Activated CD8-positive, alpha-beta memory T cell treated with anti-CD3 and anti-CD28 coated beads, Interleukin-2, amount 50 U/mL, for 48 hours (primary cell): ENCODE data around the gene CNTN3.

ENCODE experiments used
- DNase-seq: peaks from one replicate; pipeline ENCODE4 v3.0.0-alpha.2; 2020

Gene CNTN3

GRCh38 chr3:74614107-74614967 lies at the start of gene CNTN3:
Gene CNTN3 (minus strand): TSS chr3:74614659. CDS start chr3:74521112, 93,547 bp downstream.
- DNase-seq, result no peak

DNA sequence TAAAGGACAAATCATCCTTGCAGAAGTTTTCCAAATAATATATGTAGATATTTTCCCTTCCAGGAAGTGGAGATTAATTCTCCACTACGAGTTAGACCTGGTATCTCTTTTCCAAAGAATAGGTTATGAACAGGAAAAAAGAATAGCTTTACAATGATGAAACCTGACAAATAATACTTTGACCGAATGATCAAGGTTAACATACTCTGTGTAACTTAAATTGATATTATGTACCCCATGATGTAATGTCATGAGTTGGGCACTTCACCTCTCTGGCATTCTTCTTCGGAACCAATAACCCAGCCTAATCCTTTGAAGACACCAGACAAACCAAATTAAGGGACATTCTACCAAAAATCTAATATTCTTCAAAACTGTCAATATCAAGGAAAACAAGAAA lies 48.7 kb upstream of the CNTN3 start:
- no peak for DNase-seq

GRCh38 chr3:74661672-74662071 lies 47.2 kb upstream of the CNTN3 start:
- DNase-seq, result no peak

- no peak for DNase-seq
These were observed 37.4 kb upstream of the CNTN3 start for GRCh38 chr3:74651885-74652284.

DNA sequence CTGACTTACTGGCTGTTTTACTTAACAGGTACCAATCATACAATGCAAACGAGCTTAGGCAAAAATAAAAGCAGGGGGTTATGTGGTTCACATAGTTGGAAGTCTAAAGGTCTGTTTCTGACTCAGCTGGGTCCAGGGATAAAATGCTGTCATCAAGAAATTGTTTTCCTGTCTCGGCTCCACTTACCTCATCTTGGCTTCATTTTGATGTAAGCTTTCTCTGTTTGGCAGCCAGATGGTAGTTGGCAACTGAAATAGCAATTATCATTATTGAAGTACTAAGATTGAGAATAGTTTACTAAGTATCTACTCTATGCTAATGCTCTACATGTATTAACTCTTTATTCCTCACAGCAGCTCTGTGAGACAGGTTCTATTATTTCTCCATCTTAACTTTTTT lies 36.8 kb upstream of the CNTN3 start:
- no peak for DNase-seq

GRCh38 chr3:74648107-74648506 lies 33.6 kb upstream of the CNTN3 start:
- DNase-seq, result no peak

GRCh38 chr3:74646094-74646493 lies 31.6 kb upstream of the CNTN3 start:
- no peak for DNase-seq

DNA sequence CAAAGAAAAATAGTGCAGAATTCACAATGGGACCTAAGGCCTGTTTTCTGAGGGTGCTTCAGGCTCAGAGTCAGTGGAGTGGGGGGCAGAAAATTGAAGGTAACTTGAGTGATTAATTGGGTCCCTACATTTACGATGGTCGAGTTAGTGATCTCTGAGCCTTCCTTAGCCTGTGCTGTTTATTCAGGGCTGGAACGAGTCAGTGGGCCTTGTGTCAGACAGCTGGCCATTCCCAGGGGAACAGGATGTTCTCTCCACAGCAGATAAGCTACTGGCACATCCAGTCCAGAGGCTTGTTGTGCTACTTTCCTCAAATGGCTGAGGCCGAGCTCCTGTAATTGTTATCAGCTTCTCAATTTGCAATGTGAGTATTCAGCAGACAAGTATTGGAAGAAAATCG lies 29.2 kb upstream of the CNTN3 start:
- no peak for DNase-seq

- DNase-seq, result no peak
These were observed 28.4 kb upstream of the CNTN3 start for GRCh38 chr3:74642876-74643275.

- DNase-seq, result no peak
These were observed 25.8 kb upstream of the CNTN3 start for GRCh38 chr3:74640211-74640610.

GRCh38 chr3:74639681-74640080 lies 25.2 kb upstream of the CNTN3 start:
- no peak for DNase-seq

DNA sequence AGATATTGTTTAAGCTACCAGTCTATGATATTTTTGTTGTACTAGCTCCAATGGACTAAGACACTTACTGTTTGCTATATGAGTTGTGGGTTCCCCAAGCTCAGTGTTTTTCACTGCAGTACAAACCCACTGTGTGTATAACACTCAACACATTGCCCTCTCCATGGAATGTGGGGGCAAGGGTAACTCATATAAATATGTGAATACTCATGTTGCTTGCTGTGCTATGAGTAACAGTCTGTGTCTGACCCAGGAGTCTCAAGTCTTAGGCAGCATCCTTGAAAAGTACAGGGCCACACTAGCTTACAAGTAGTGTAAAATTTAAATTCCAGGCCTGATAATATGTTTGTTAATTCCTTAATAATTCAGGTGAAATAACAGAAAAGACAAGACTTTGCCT lies 22.5 kb upstream of the CNTN3 start:
- DNase-seq, result no peak

GRCh38 chr3:74633021-74633420 lies 18.6 kb upstream of the CNTN3 start:
- DNase-seq, result no peak

- DNase-seq, result no peak
These were observed 17.1 kb upstream of the CNTN3 start for GRCh38 chr3:74631351-74632140.

GRCh38 chr3:74630602-74631001 lies 16.1 kb upstream of the CNTN3 start:
- DNase-seq, result no peak

GRCh38 chr3:74626011-74626410 lies 11.6 kb upstream of the CNTN3 start:
- DNase-seq, result no peak

- no peak for DNase-seq
These were observed 9.8 kb upstream of the CNTN3 start for GRCh38 chr3:74624301-74624700.

GRCh38 chr3:74623261-74623836 lies 8.9 kb upstream of the CNTN3 start:
- no peak for DNase-seq

DNA sequence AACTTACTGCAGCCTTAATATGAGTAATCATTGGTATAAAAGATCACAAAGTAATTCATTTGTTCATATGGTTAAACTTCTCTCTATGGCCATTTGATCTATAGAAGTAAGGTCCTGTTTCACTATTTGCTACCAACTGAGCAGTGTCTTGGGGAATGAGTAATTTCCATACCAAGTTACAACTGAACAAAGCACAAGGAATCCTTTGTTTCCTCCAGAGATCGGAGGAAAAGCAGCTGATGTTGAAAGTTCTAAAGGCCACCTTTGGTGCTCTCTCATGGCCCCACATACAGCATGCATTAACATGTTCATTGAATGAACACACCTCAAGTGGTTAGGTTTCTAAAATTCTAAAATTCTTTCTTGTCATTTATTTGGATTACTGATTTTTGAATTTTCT lies 7.1 kb upstream of the CNTN3 start:
- no peak for DNase-seq

DNA sequence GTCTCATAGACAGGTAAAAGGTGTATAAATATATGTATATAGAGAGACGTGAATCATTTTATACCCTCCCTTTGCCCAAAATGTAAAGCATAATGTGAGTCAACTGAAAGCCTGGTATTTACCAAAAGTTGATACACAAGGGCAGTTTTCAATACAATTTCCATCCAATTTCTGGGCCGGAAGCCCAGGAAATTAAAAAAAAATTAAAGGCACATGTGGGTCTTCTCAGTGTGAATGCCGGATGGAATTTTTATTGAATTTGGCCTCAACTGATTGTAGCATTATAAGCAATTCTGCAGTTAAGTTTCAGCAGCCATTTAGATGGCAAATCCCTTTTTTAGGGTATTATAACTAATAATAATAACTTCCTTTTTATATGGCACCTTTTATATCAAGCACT lies 3.3 kb upstream of the CNTN3 start:
- DNase-seq, result no peak

DNA sequence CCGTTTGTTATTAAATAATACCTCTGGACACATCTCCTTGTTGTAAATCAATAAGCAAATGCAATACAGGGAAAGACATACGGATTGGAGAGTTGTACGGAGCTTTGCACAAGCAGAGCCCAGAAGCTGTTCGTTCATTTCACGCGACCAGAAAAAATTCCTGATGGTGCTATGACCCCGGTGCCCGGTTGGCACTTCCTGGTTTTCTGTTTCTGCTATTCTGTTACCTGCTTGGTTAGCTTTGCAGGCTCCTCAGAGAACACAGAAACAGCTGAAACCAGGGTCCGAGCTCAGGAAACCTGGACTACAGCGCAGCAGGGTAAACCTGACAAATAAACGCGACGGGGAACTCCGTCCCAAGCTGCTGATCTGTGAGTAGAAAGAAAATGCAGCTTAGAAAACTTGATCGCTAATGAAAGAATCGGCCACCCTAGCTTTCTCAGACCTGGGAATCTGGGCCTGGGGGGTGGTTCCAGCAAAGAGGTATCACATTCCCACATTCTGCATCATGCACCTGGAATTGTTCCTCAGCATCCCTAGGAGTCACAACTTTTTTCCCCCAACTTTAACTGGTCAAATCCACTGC lies 845 bp downstream of the CNTN3 start:
- no peak for DNase-seq

DNA sequence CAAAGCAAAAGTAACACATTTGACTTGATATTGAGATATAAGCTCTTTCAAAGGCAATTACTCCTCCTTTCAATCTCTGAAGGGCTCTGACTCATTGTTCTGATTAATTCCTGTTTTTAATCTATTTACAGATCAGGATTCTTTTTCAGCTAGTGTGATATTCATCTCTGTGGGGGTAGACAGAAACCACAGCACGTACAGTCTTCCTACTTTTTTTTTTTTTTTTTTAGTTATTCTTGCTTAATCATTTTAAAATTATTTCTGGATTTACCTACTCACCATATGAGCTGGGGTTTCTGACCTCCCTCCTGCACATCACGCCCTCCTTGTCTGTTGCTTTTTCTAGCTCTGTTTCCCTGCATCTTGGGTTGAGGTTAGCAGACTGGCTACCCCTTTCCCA lies 1.4 kb downstream of the CNTN3 start:
- DNase-seq, result no peak

DNA sequence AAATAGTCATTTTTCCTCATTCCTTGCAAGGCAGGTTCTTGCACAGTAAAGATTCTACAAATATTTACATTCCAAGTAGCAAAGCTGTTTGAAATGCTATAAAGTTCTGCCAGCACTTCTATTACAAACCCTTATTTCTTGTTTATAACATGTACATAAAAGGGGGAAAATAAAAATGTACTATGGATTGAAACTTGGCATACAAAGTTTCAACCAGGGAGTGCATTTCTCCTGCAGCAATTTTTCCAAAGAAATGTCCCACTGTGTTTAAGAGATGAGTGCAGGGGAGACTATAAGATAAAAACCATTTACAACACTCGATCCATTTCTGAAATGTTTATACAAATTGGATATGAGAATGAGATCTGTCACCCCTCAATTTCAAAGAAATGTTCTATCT lies 3.3 kb downstream of the CNTN3 start:
- DNase-seq, result no peak

- no peak for DNase-seq
These were observed 6.7 kb downstream of the CNTN3 start for GRCh38 chr3:74607803-74608202.
